GM19023 (cell line): ENCODE data around the gene ZNF784.
"Not testable (repeated sequence)": the region's sequence is repeated elsewhere in the genome, so short reads cannot be mapped to it uniquely, and the experiment has no call there.

Experiments used
- ATAC-seq: cut with Tn5 transposase; IDR thresholded peaks from one replicate; pipeline ENCODE4 v1.9.1; 2021; ENCODE audit warnings: mild to moderate bottlenecking, moderate library complexity; ENCODE audit not compliant: unreplicated experiment

The ZNF784 gene

DNA sequence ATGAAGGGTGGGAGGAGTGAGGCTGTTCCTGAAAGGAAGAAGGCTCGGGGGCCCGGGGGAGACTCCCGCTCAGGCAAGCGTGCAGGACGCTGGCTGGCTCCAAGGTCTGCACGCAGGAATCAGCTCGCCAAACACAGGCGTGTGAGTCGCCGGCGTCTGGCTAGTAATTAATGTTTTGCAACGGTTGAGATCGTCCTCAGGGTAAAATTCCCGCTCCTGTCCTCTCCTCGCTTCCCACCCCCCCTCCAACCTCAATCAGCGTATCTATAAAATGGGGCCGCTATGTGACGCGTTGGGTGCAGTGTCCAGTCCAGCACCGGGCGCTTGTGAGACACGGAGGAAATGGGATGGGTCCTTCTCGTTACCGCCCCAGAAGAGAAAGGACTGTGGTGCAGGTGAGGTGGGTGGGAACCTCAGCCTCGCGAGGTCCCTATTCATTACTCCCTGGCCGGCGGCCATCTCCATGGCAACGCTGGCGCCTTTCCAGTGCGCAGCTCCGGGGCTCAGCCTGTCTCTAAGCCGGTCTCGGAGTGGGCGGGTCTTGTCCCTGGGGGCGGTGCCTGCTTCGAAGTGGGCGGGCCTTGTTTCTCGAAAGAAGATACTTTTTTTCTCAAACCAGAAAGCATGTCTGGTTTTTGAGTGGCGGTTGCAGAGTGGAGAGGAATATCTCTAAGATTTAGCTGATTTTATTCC is 37.2 kb downstream of the ZNF784 start:
- peak; percentile 85 for ATAC-seq

DNA sequence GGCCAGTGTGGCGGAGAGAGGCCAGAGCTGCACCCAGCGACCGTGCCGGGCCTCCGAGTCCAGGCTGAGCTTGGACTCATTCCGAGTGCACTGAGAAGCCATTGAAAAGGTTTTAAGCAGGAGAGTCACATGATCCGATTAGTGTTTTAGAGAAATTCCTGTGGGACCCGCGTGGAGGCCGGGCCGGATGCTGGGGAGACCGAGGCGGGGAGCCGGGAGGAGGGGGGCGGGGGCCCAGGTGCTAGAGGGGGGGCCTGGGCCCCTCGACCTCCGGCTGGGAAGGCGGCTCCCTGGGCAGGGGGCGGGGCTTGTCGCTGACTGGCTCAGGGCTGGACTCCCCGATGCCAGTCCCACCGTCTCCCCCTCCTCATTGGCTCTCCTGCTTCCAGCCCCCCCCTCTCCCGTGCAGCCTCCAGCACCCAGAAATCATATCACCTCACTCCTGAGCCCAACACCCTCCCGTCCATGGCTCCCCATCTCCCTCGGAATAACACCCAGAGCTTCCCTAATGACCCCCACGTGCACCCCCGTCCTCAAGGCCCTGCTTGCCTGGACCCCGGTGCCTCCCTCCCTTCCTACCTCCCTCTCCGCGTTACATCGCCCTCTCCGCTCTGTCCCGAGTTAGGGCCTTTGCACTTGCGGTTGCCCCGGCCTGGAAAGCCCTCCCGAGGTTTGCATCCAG is 38.6 kb downstream of the ZNF784 start:
- no peak for ATAC-seq

DNA sequence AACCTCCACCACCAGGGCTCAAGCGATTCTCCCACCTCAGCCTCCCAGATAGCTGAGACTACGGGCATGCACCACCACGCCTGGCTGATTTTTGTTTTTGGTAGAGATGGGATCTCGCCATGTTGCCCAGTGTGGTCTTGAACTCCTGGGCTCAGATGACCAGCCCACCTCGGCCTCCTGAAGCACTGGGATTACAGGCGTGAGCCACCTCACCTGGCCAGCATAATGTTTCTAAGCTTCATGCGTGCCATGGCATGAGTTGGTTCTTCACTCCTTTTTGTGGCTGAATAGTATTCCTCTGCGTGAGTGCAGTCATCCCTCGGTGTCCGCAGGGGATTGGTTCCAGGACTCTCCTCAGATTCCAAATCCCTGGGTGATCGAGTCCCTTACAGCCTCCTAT is 39.5 kb downstream of the ZNF784 start:
- ATAC-seq = no peak

DNA sequence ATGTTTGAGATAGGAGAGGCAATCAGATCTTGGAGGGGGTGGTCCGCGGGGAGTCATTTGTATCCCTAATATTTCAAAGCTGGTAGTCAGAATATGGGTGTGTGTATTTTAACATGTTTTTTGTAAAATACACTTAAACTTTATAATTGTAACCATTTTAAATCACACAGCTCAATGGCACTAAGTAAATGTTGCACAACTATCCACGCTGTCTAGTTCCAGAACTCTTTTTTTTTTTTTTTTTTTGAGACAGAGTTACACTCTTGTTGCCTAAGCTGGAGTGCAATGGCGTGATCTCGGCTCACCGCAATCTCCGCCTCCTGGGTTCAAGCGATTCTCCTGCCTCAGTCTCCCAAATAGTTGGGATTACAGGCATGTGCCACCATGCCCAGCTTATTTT is 40.5 kb downstream of the ZNF784 start:
- ATAC-seq = not testable (repeated sequence)

DNA sequence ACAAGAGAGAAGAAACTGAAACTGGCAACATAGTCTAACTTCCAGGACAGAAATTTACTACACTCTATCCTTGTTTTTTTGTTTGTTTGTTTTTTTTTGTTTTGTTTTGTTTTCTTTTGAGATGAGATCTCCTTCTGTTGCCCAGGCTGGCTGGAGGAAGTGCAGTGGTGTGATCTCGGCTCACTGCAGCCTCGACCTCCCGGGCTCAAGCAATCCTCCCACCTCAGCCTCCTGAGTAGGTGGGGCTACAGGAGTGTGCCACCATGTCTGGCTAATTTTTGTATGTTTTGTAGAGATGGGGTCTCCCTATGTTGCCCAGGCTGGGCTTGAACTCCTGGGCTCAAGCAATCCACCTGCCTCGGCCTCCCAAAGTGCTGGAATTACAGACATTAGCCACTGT is 42.1 kb downstream of the ZNF784 start:
- ATAC-seq = not testable (repeated sequence)

DNA sequence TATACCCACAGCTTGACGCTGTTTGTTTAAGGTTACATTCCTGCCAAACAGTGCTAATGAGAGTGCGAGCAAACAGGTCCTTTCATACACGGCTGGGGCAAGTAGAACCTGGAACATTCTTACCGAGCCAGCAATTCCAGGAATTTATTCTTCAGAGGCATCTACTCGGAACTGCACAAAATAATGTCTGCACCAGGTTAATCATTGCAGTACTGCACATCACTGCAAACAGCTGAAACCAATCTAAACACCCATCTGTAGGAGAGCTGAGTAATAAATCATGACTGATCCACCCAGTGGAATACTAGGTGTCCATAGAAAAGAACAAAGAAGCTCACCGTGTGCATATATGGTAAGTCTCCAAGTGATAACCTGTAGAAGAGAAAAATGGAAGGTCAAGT is 42.5 kb downstream of the ZNF784 start:
- ATAC-seq = no peak

DNA sequence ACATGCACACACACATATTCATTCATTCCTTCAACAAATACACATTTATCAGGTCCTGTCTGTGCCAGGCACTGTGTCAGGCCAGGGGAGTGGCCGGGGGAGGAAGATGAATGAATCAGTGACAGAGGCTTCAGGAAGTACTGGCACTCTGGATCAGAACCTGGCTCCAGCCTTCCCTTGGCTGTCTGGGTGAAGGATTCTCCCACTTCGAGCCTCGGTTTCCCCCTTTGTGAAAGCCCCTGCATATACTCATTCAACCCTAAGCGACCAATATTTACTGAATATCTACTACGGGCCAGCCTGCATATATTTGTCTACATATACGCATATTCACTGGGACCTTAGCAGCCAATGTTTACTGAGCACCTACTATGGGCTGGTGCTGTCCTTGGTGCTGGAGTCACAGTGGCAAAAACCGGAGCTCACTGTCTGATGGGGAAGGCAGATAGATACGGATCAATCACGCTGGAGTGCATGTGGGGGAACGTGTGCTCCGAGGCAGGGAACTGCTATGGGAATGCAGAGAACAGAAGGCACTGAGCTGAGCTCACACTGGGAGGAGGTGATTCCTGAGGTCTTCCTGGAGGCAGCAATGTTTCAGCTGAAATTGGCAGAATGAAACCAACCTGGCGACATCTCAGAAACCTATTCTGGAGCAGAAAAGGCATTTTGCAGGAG is 43.1 kb downstream of the ZNF784 start:
- ATAC-seq = no peak

DNA sequence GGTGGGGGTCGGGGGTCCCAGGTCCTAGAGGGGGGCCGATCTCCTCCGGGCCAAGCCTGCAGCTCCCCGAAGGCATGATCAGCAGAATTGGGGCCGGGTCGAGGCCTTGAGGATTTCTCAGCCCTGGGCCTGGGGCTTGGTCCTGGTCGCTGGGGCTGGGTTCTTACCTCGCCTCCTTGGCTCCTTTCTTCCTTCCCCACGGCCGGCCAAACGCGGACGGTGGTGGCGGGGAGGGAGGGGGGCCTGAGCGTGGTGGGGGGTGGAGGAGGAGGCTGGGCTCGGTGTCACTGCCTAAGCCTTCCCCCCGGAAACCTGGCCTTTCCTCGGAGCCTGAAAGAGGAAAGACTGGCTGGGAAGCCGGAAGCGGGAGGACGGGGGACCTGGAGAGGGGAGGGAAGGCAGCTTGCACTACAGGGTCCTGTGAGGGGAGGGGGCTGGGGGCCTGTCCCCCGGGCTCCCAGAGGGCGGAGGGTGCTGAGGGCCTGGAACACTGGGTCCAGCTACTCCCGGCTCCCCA is 43.7 kb downstream of the ZNF784 start, which contains the start of gene ZNF579:
Gene ZNF579 (minus strand): TSS at position 221 of the 517 bp plus-strand sequence. CDS start 1,209 bp downstream, outside the sequence.
- no peak for ATAC-seq

DNA sequence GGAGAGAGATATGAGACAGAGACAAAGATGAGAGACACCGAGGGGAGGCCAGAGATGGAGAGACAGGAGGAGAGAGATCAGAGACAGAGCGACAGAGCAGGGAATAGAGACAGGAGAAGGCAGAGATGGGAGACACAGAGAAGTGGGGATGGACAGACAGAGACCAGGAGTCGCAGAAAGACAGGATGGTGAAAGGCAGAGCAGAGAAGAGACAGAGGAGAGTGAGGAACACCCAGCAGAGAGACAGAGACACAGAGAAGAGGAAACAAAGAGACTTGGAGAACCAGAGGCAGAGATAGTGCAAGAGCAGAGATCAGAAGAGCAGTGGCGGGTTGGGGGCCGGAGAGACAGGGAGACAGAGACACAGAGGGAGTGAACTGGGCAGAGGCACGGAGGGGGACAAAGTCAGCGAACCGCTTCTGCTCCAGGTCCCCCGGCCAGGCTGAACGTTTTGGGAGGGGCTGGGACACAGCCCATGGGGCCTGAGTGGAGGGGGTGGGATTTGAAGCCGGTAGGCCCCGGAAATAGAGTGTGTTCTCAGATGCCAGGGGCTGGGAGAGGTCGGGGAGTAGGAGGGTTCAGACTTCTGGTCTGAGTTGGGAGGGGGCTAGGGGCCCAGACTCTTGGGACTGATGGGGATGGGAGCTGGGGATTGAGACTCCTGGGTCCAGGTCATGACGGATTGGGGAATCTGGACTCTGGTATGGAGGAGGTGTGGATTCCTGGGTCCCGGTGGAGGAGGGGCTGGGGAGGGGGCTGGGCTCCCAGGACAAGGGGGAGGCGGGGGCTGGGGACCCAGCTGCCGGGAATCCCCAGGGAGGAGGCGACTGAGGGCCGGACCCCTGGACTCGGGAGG is 44.4 kb downstream of the ZNF784 start:
- ATAC-seq = no peak

DNA sequence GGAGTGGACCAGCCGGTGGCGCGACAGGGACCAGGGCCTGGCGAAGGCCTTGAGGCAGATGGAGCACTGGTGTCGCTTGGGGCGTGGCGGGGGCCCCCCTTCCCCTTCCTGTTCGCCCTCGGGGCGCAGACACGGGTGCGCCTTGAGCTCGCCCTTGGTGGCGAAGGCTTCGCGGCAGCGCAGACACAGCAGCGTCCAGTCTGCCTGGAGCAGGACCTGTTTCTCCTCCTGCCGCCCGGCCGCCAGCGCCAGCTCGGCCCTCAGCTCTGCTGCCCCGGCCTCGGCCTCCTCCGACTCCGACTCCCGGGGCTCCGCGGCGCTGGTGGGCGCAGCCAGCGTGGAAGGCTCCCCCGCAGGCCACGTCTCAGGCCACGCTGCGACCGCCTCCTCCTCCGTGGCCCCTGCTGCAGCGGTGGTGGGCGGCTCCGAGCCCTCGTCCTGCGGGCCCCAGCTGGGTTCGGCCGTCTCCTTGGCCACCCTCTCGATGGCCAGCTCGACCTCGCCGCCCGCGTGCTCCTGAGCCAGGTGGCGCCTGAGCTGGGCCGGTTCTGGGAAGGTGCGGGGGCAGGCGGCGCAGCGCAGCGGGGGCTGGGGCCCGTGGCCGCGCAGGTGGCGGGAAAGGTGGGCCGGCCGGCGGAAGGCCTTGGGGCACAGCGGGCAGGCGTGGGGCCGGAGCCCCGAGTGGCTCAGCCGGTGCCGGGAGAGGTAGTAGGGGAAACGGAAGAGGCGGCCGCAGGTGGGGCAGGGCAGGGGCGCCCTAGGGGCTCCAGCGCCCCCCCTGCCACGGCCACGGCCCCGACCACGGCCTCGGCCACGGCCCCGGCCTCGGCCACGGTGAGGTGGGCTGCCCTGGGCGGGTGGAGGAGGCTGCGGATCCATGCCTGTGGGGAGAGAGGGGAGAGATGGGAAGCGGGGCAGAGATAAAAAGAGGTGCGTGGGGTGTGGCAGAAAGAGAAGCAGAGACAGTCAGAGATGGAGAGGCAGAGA is 45.3 kb downstream of the ZNF784 start:
- no peak for ATAC-seq

DNA sequence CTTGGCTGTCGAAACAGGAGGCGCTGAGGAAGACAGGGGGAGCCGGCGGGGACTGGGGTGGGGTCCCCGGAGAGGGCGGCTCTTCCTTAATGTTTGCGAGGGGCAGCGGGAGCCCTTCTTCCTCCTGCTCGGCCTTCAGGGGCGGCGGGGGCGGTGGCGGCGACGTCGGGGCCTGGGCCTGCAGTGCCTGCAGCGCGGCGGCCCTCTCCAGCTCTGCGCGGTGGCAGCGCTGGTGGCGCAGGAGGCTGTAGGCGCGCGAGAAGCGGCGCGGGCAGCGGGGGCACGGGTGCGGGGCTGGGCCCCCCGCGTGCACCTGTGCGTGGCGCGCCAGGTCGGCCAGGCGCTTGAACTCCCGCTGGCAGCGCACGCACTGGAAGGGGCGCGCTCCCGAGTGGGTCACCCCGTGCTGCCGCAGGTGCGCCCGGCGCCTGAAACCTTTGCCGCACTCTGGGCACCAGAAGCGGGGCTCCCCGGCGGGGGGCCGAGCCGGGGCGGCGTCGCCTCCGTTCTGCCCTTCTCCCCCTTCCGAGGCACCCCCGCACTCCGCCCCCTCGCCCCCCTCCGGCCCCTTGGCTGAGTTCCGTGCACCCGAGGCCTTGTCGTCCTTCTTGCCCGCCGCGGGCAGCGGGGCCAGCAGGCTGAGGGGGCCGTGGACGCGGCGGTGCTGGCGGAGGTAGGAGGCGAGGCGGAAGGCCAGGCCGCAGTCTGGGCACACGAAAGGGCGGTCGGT is 46.2 kb downstream of the ZNF784 start:
- no peak for ATAC-seq

DNA sequence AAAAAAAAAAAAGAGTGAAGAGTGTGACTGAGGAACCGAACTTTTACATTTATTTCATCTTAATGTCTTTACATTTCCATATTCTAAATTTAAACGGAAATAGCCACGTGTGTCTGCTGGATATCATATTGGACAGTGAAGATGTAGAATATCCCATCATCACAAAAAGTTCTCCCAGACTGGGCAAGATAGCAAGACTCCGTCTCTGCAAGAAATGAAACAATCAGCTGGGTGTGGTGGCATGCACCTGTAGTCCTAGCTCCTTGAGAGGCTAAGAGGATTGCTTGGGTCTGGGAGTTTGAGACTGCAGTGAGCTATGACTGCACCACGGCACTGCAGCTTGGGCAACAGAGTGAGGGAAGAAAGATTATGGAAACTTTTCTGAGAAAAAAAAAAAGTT is 47.6 kb downstream of the ZNF784 start:
- no peak for ATAC-seq

DNA sequence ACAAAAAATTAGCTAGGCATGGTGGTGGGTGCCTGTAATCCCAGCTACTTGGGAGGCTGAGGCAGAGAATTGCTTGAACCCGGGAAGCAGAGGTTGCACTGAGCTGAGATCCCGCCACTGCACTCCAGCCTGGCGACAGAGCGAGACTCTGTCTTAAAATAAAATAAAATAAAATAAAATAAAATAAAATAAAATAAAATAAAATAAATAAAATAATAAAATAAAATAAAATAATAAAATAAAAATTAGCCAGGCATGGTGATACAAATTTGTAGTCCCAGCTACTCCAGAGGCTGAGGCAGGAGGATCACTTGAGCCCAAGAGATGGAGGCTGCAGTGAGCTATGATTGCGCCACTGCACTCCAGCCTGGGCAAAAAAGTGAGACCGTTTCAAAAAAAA is 50.4 kb downstream of the ZNF784 start:
- ATAC-seq = not testable (repeated sequence)
